Stomach (tissue), 9 donors: ENCODE measurements around the gene KLHL17. TPM values are rescaled to one million over a fixed set of nuclear protein-coding genes. Genes with fewer than 3 reads are reported as not detected.

Experiments used
- DNase-seq, 2 donors: peaks; one replicate each; pipeline versions ENCODE4 v3.0.0 to v3.0.0-alpha.2; 2013 to 2019
- H3K27ac ChIP-seq, 5 donors: fragments of 200-600 bp in 4 of 5; sonication (generic) in 4 of 5; one replicate each; pipeline ENCODE4 v1.5.1; 2013 to 2019; ENCODE audit warnings: mild to moderate bottlenecking in 1 of 5, moderate library complexity in 1 of 5
- H3K27me3 ChIP-seq, 3 donors: fragments of 200-600 bp; sonication (generic); one replicate each; pipeline ENCODE4 v1.5.1; 2017 to 2019; ENCODE audit warnings: mixed run types in 1 of 3
- H3K36me3 ChIP-seq, 4 donors: fragments of 200-600 bp; sonication (generic); 1 replicate in 3 of 4; 2 replicates in 1 of 4; pipeline ENCODE4 v1.5.1; 2016 to 2019
- H3K4me1 ChIP-seq, 4 donors: fragments of 200-600 bp; sonication (generic); one replicate each; pipeline ENCODE4 v1.5.1; 2016 to 2019
- H3K4me3 ChIP-seq, 4 donors: fragments of 200-600 bp; sonication (generic) in 3 of 4; one replicate each; pipeline ENCODE4 v1.5.1; 2016 to 2019; ENCODE audit warnings: mild to moderate bottlenecking in 1 of 4
- H3K9me3 ChIP-seq, 4 donors: fragments of 200-600 bp; sonication (generic); one replicate each; pipeline ENCODE4 v1.5.1; 2016 to 2019
- EP300 ChIP-seq: sonication (generic); formaldehyde crosslinking; IDR thresholded peaks from one replicate; pipeline ENCODE4 v1.6.1; 2017; ENCODE audit warnings: antibody characterized with exemption
- POLR2A ChIP-seq, 4 donors: fragments of 450-650 bp; IDR thresholded peaks; one replicate each; pipeline ENCODE4 v1.6.1; 2016; ENCODE audit warnings: antibody characterized with exemption in 4 of 4, control low read depth in 2 of 4, mild to moderate bottlenecking in 1 of 4, moderate library complexity in 1 of 4
- POLR2AphosphoS5 ChIP-seq, 3 donors: sonication (generic); formaldehyde crosslinking; IDR thresholded peaks; one replicate each; pipeline ENCODE4 v1.6.1; 2016; ENCODE audit warnings: antibody characterized with exemption in 3 of 3
- WGBS, 5 donors: extraction: QIAGEN DNeasy Blood & Tissue Kit in 3 of 5; methylation state at CpG; one replicate each; pipeline versions ENCODE4 v1.1.5 to v1.1.7; 2013 to 2018; 5-methylcytosine and 5-hydroxymethylcytosine counted together
- intact Hi-C: fragments of 100-400 bp; cut with DNase I; formaldehyde crosslinking; loops from one replicate; pipeline ENCODE4 v1.15.1; 2023; ENCODE audit warnings: low total_unique reads
- polyA plus RNA-seq, 3 donors: library from polyadenylated mRNA; stranded (reverse); fragments of 200-250 nt; gene quantifications; one replicate each; pipeline ENCODE4 v1.2.3, GENCODE V29; 2013
- total RNA-seq, 5 donors: library from RNA; depleted of rRNA; stranded (reverse); fragments of >200 nt; gene quantifications; one replicate each; pipeline versions ENCODE4 v1.1.0 to v1.2.3, GENCODE V29; 2014 to 2016
- TF ChIP-seq, protein P1 (sequence below), 7 experiments: fragments of 450-650 bp in 4 of 7; fragments of 200-600 bp in 3 of 7; sonication (generic) in 3 of 7; IDR thresholded peaks; one replicate each; pipeline ENCODE4 v1.5.1; 2016 to 2019; ENCODE audit warnings: antibody characterized with exemption in 7 of 7, control low read depth in 2 of 7, mild to moderate bottlenecking in 1 of 7
- donor health status: healthy with polysubstance abuse.
- donor health status: Bipolar disorder and iron deficiency.
- donor health status: healthy.

The KLHL17 gene
- total and polyA plus RNA-seq, 8 donors, result 1.7 to 99.9 (median 7.6) TPM

DNA sequence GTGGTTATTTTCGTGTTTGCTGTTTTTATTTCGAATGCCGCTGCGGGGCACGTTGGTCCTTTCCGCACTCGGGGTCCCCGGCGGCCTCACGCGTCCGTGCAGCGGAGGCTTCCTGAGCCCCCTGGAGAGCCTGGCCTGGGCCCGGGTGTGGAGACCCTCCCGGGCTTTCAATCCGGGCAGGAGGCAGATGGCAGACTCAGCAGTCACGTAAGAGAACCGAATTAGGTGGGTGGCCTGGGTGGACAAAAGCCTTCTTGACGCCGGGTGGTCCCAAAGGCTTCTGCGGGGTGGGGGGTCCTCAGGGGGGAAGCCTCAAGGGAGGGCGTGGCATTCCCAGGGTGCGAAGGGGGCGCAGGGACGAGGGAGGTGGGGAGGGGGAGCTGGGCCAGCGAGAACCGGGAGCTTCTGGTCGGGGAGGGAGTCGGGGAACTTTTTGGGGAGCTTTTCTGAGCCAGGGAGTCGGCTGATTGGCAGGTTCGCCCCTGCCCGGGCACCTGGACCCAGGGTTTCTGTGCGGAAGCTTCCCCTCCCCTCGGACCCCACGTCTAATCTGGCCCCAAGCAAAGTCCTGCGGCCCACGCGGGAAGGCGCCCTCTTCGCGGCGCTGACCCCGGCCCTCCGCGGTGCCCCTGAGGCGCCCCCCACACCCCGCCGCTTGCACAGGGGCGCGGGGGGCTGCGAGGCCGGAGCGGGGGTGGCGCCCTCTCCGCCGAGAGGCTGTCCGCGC is 40.8 kb downstream of the KLHL17 start:
- DNase-seq, result peak in 1 of 2 donors; percentile 65
- 1 to 3% (median 2%) methylated on average over 29 to 58 of the region's 58 CpGs for WGBS, 5 donors
- H3K4me3 ChIP-seq, result peak overlapping the region; percentile 54 to 69 (median 58)
- intact Hi-C loops, result no loop called here
- H3K27me3 ChIP-seq, result peaks cover 0 to 94% (median 43%) of the 10 kb centered on the region in 3 donors
- peaks cover 51 to 71% (median 67%) of the 10 kb centered on the region in 4 donors for H3K4me1 ChIP-seq
- no peaks in the 10 kb centered on the region for H3K36me3 ChIP-seq
- no peak for TF ChIP-seq POLR2A (IDR thresholded peaks at IDR 0.05)
- no peaks in the 10 kb centered on the region for H3K9me3 ChIP-seq
- H3K27ac ChIP-seq, result peak overlapping the region; percentile 83 to 98 (median 95)

DNA sequence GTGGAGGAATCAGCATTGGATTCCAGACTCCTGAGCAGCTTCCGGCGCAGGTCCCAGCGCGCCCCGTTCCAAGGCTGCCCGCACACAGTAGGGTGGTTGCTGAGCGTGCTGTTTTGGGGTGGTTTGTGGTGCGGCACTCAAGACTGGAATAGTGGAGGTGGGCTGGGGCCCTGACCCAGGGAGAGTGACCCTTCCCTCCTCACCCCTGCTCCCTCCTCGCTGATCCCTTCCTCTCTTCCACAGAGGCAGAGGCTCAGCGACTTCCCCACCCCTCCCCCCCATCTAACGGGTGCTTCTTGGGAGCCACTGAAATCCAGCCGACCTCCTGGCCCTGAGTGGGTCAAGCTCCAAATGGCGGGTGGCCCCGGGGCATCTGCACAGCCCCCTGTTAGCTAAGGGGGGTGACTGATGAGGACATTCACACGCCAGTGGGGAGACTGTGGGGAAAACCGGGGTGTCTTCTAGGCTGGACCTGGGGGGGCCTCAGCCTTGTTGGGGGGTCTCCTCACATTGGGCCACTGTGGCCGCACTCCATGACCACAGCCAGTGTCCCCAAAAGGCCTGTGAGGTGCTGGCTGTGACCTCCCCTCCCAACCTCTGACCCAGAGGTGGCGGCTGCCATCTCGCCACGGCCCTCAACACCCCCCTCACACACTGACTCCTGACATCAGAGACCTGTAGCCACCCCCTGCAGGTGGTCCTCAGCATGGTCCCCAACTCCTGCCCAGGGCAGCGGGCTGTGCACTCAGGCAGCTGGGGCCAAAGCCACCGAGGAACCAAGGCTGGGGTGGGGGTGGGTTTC is 43.4 kb downstream of the KLHL17 start:
- H3K4me3 ChIP-seq, result no peak overlapping the region
- no peaks in the 10 kb centered on the region for H3K9me3 ChIP-seq
- H3K27me3 ChIP-seq, result peaks cover 0 to 74% (median 26%) of the 10 kb centered on the region in 3 donors
- H3K27ac ChIP-seq, result no peak overlapping the region
- WGBS, 5 donors, result 77 to 93% (median 86%) methylated on average over 11 to 22 of the region's 22 CpGs
- TF ChIP-seq POLR2AphosphoS5 (IDR thresholded peaks at IDR 0.05) (no peak), POLR2A (IDR thresholded peaks at IDR 0.05) (no peak), EP300 (no peak)
- TF ChIP-seq, protein P1, sequence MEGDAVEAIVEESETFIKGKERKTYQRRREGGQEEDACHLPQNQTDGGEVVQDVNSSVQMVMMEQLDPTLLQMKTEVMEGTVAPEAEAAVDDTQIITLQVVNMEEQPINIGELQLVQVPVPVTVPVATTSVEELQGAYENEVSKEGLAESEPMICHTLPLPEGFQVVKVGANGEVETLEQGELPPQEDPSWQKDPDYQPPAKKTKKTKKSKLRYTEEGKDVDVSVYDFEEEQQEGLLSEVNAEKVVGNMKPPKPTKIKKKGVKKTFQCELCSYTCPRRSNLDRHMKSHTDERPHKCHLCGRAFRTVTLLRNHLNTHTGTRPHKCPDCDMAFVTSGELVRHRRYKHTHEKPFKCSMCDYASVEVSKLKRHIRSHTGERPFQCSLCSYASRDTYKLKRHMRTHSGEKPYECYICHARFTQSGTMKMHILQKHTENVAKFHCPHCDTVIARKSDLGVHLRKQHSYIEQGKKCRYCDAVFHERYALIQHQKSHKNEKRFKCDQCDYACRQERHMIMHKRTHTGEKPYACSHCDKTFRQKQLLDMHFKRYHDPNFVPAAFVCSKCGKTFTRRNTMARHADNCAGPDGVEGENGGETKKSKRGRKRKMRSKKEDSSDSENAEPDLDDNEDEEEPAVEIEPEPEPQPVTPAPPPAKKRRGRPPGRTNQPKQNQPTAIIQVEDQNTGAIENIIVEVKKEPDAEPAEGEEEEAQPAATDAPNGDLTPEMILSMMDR (IDR thresholded peaks at IDR 0.05), result no peak
- H3K36me3 ChIP-seq, result no peaks in the 10 kb centered on the region
- intact Hi-C loops, result no loop called here
- DNase-seq, result no peak
- peaks cover 45 to 58% (median 55%) of the 10 kb centered on the region in 4 donors for H3K4me1 ChIP-seq

DNA sequence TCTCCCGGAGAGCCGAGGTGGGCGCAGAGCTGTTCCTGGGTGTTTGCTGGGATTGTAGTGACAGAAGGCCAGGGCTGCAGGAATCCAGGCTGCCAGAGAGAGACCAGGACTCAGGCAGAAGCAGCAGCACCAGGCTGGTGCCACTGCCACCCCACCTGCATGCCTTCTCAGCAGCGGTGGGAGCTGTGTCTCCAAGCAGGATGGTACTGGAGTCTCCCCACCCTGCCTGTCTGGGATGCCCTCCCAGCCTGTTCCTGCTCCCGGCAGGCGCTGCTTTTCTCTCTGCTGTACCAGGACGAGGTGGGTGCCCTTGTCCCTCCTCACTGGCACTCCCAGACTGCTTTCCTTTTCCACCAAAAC is 44.0 kb downstream of the KLHL17 start:
- Histone ChIP-seq H3K4me3 (no peak overlapping the region), H3K27ac (no peak overlapping the region), H3K4me1 (peaks cover 39 to 52% (median 49%) of the 10 kb centered on the region in 4 donors), H3K27me3 (peaks cover 0 to 69% (median 20%) of the 10 kb centered on the region in 3 donors), H3K36me3 (no peaks in the 10 kb centered on the region), H3K9me3 (no peaks in the 10 kb centered on the region)
- 48 to 76% (median 69%) methylated on average over 6 to 7 of the region's 7 CpGs for WGBS, 5 donors
- intact Hi-C loops, result no loop called here
- no peak for DNase-seq
- TF ChIP-seq, protein P1 (IDR thresholded peaks at IDR 0.05), result no peak
- TF ChIP-seq POLR2A (IDR thresholded peaks at IDR 0.05), result no peak
- no peak for TF ChIP-seq EP300
- no peak for TF ChIP-seq POLR2AphosphoS5 (IDR thresholded peaks at IDR 0.05)

DNA sequence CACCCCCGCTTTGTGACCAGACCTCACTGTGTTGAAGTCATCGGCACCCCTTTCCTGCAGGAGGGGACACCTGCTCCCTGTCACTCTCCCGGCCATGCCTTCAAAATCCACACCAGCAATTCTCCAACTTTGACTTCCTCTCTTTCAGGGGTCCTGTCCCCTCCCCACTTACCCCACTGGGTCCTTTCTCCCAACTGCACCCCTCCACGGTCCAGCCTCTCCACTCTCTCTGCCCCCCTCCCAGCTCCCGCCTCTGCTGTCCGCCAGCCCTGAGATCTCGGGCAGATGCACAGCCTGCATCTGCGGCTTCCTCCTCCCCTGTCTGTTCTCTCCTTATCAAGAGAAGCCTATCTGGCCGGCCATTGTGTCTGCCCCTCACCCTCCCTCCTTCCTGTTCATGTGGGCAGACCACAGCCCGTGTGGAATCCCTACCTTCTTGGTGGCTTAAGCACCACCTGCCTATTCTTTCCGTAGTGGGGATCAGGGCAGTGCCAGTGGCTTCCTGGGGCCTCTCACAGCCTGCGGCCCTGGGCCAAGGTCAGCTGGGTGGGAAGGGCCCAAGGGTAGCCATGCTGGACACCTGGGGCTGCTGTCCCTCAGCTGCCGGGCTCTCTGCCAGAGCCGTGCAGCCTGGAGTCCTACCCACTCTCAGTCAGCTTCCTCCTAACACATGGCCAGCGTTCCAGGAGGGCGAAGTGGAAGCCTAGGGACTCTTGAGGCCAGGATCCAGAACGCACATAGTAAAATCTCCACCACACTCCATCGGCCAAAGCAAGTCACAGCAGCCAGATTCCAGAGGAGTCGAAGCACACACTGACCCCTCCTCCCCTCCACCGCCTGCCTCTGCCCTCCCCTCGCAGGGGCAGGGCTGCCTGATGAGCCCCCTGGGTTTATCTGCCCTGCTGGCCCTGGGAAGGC is 44.7 kb downstream of the KLHL17 start:
- intact Hi-C loops, result no loop called here
- TF ChIP-seq POLR2AphosphoS5 (IDR thresholded peaks at IDR 0.05), result peak in 1 of 3 donors; percentile 19
- TF ChIP-seq EP300, result no peak
- peak overlapping the region in 2 of 5 donors; percentile 20 to 59 for H3K27ac ChIP-seq
- H3K27me3 ChIP-seq, result peaks cover 0 to 62% (median 16%) of the 10 kb centered on the region in 3 donors
- 17 to 31% (median 24%) methylated on average over 16 to 21 of the region's 21 CpGs for WGBS, 5 donors
- peak; percentile 81 to 83 for DNase-seq
- no peak overlapping the region for H3K4me3 ChIP-seq
- H3K36me3 ChIP-seq, result no peaks in the 10 kb centered on the region
- no peaks in the 10 kb centered on the region for H3K9me3 ChIP-seq
- H3K4me1 ChIP-seq, result peaks cover 32 to 47% (median 43%) of the 10 kb centered on the region in 4 donors
